PC-9 (cell line): ENCODE measurements around the gene RNF125.

ENCODE experiments used
- CTCF ChIP-seq: fragments of 200-600 bp; sonication (generic); conservative IDR thresholded peaks from 2 replicates; pipeline ENCODE4 v1.6.1; 2017; ENCODE audit warnings: mixed run types, antibody characterized with exemption, mild to moderate bottlenecking, moderate library complexity
- EZH2 ChIP-seq: fragments of 200-600 bp; sonication (generic); IDR thresholded peaks from 2 replicates; pipeline ENCODE4 v1.8.0; 2017; ENCODE audit warnings: antibody characterized with exemption, low read depth

- TF ChIP-seq EZH2 (no peak), CTCF (peak; percentile 70)
Measured at GRCh38 chr18:31977270-31977872, 41.3 kb upstream of the RNF125 start.
